HG02642 (cell line): ENCODE data around the gene DHRS7C.

Experiments
- ATAC-seq: cut with Tn5 transposase; IDR thresholded peaks from one replicate; pipeline ENCODE4 v1.9.1; 2021; ENCODE audit warnings: mild to moderate bottlenecking; ENCODE audit not compliant: unreplicated experiment, poor library complexity

Gene DHRS7C, protein sequence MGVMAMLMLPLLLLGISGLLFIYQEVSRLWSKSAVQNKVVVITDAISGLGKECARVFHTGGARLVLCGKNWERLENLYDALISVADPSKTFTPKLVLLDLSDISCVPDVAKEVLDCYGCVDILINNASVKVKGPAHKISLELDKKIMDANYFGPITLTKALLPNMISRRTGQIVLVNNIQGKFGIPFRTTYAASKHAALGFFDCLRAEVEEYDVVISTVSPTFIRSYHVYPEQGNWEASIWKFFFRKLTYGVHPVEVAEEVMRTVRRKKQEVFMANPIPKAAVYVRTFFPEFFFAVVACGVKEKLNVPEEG

DNA sequence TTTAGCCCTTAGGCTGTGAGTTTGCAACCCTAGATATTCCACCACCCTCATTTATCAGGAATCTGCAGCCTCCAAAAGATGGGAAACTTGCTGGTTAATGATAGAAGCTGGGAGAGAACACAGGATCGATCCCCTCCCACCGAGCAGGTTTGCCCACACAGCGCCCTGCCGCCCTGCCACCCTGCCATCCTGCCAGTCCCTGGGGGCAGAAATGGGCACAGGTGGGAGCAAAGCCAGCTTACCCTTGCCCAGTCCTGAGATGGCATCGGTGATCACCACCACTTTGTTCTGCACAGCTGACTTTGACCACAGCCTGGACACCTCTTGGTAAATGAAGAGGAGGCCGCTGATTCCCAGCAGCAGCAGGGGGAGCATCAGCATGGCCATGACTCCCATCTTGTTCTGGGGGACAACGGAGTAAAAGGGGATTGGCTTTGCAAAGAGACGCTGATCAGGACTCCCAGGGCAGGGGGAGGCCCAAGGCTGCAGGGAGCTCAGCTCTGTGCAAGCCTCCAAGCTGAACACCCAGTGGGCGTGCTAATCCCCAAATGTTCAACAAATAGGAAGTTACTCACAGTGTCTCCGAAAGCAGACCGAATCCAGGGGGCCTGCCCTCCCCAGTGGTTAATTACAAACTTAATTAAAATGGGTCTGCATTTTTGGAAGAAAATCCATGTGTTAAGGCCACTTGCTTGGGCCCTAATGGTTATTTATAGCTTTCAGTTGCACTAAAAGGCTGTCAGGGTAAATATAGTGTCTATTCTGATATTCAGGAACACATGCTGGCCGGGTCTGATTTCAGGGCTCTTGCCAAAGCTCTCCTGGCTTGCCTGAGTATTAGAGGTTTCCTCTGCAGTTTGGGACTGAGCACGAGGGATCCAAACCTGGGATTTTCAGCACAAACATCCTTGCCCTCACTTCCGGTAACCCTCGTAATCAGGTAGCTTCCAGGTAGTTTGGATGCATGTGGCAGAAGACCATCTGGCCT, at the start of gene DHRS7C:
DHRS7C (minus strand) TSS at position 704 of the 988 bp plus-strand sequence; CDS start at position 396, 308 bp downstream.
- ATAC-seq, result no peak

DNA sequence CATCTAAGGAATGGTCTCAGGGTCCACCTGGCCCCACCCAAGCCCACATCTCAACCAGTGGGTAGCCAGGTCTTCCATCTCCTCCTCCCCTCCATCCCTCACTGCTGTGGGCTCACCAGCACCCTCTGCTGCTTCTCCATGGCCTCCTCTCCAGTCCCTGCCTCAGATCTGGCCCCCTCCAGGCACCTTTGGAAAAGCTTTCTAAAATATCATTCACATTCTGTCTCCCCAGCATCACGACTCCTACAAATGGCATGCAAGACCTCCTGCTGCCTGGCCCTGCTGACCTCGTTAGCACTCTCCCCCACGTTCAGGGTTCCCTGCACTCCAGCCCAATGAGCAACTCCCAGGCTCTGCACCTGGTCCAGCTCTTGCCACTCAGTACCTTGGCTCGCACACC, 48.0 kb upstream of the DHRS7C start:
- no peak for ATAC-seq

DNA sequence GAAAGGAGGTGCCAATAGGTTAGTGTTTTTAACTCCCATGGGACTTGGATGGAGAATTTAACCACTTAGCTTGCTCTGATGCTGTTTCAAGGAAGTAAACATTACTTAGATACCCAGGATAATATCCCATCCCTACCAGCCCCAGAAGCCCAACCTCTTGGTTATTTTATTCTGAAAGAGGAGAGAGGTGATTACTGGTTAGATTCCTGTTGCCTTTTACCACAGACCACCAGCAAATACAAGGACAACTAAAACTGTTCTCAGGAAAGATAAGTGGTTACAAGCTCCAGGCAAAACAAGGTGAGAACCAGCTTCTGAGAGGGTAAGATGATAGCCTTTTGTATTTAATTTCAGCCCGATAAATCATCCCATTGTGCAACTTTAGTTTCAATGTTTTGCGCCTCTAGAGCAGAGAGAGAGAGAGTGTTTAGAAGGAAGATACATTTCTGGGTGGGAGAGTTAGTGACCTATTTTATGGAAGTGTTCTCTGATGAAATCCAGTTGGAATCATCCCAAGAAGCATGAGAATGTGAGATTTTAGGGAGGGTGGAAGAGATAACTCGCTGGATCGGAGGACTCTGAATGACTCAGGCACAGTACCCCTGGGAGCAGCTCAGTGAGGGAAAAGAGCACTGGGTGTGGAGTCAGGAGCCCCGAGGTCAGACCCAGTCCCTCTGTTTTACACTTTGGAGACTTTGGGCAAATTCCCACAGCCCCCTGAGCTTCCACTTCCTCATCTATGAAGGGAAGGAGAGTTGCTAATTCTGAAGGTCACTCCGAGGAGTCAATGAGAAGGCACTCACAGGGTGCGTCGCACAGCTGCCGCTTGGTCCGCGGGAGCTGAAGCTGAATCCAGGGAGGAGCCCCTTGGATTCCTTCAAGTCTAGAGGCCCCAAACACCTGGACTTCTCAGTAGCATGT, 46.4 kb upstream of the DHRS7C start:
- no peak for ATAC-seq

DNA sequence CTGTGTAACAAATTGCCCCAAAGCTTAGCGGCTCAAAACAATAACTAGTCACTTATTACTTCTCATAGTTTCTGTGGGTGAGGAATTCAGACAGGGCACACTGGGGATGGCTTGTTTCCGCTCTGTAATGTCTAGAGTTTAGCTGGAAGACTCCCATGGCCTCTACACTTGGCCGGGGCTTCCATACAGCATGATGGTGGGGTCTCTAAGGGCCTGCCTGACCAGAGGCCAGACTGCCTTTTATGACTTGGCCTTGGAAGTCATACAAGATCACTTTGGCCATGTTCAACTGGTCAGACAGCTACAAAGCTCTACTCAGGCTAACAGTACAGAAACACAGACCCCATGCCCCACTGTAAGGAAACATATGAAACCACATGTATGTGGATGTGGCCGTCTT, 42.5 kb upstream of the DHRS7C start:
- ATAC-seq, result no peak

DNA sequence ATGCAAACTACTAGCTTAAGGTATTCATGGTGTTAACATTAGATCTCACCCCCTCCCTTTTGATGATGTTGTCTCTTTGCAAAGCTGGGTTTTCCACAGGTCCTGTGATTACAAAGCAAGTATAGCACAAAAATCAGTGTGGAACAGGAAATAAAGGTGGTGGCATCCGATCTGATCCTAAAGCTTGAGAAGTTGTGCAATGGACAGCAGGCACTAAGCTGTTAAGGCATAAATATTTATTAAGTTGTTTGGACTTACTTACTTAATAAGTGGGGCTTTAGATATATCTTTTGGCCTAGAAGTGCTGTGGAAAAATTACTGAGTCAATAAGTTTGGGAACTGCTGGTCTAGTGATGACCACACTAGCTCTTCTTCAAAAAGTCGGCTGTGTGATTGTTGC, 39.3 kb upstream of the DHRS7C start:
- ATAC-seq, result no peak

DNA sequence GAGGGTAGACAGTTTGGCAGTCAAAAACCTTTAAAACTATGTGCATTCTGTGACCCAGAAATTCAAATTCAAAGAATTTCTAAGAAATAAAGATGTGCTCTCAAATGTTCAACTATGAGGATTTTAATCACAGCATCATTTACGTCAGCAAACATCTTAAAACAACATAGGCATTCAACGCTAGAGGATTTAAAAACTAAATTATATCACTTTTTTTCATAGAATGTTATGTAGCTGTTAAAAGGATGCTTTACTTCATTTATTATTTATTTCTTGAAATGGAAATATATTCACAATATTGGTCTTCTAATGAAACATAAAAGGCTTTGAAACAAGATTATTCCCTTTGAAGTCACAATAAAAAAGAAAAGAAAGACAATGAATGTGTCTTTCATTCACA, 38.0 kb upstream of the DHRS7C start:
- ATAC-seq, result no peak

DNA sequence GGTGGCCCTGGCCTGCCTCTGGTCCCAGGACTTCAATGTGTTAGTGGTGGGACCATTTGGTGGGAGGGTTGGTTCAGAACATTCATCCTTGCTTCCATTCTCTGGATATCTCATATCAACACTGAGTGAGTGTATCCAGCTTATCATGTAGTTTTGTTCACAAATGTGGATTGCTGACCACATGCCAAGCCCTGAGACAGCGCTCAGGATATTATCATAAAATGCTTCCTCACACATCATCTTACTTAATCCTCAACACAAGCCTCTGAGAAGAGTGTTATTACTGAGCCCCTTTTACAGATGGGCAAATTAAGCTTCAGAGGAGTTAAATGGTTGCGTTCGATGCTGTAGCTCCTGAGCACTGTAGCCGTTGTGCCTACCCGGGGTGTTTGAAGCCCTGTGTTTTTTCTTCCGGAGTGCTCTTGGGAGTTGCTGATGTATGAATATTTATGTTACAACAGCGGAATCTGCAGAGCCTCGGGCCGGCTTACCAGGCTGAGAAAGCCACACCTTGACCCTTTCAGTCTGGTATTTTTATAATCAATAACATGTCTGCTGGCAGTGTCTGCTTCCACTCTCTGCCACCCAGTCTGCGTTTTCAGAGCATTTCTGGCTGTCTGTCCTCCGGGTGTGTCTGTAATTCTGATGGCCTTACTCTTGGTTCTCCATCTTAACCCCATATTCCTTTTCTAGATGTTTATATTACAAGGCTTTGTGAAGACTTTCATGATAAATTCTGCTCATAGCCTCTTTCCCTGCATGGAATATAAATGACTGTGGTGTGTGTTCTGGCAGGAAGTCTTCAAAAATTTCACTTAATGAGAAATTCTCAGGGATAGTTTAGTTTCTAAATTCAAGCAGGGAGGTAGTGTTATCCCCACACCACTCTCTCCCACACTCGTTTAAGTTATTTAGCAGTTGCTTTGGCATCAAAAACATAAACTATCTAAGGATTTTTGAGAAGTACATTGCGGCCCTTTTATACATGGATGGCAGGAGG, 37.2 kb upstream of the DHRS7C start:
- no peak for ATAC-seq

DNA sequence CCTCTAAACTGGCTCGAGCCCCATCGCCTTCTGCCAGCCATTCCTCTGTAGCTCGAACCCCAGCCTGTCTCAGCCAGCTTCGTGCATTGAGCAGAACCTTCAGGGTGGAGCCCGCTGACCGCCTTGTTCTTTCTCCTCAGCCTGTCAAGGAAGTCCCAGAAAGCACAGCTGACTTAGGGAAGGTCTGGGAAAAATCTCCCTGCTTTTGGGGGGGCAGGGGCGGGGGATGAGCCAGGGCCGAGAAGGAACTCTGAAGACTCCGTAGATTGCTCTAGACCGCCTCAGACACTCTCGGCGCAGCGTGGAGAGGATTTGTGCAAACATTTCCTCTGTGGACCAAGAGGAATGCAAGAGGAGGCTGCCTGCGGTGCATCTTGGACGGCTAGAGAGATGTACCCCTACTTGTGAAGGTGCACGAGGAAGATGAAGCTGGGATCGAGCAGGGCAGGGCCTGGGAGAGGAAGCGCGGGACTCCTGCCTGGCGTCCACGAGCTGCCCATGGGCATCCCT, 34.3 kb upstream of the DHRS7C start, which contains the start of gene GLP2R:
GLP2R (plus strand) TSS at position 284 of the 510 bp plus-strand sequence; CDS start at position 424, 140 bp downstream.
- ATAC-seq, result no peak

DNA sequence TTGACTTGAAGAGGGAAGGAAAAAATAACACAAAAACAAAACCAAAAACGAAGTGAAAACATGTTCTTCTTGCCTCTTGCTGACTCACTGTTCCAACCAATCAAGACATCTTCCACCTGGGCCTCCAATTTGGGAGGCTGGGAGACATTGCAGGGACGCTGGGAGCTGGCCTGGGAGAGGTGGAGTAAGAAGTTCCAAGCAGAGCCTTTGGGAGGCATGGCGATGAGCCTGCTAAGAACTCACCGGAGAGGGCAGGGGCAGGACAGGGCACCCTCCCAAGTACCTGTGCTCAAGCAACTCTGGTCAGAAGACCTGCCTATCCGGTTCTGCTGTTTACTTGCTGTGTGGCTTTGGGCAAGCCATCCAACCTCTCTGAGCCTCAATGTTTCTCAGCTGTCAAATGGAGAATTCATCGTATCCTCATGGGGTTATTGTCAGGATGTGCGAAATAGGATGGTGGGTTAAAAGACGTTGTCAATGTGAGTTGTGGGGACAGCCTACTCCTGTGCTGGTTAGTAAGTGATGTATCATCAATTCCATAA, 33.5 kb upstream of the DHRS7C start:
- ATAC-seq, result no peak

DNA sequence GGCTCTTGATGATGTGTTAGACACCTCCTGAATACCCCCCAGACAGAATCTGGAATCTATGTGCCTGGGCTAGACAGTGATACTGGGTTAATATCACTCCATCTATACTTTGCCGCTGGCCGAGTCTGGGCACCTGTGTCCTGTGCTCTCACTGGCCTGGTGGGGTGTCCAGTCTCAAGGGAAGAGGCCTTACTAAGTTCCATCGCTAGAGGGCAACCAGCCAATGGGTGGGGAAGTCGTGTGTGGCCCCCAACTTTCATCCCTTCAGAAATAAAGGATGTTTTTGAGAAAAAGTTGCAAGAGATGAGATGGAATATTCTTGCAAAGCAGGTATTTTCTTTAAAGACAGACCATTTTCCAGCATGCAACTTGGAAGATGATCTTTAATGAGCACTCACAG, 32.7 kb upstream of the DHRS7C start:
- ATAC-seq, result no peak

DNA sequence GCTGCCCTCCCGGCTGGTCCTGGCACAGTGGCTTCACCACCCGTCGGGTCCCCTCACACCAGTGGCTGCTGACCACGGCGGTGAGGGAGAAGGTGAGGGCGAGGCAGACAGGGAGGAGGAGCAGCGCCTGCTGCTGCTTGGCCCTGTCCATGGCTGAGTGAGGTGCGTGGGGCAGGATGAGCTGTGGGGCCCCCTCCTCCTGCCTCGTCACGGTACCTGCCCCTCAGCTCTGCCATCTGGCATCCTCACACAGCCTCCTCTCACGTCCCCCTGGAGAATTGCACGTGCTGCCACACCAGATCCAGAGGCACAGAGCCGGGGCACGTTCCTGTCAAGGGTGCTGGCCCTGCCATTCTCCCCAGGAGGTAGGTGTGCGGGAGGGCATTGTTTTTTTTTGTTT, 30.5 kb upstream of the DHRS7C start, which contains the start of gene GSG1L2:
GSG1L2 (minus strand) TSS at position 159 of the 400 bp plus-strand sequence; CDS start at position 151, 8 bp downstream.
- no peak for ATAC-seq

DNA sequence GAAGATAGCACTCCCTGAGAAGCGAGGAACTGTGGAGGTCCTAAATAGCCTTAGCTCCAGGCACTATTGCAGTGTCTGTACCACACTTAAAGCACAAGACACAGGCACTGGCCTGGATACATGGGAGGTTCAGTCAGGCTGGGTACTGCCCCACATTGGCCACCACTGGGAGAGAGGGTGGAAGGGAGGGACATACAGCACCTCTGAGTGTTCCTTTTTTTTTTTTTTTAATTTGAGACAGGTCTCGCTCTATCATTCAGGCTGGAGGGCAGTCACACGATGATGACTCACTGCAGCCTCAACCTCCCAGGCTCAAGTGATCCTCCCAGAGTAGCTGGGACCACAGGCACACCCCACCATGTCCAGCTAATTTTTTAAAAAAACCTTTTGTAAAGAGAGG, 29.1 kb upstream of the DHRS7C start:
- no peak for ATAC-seq

DNA sequence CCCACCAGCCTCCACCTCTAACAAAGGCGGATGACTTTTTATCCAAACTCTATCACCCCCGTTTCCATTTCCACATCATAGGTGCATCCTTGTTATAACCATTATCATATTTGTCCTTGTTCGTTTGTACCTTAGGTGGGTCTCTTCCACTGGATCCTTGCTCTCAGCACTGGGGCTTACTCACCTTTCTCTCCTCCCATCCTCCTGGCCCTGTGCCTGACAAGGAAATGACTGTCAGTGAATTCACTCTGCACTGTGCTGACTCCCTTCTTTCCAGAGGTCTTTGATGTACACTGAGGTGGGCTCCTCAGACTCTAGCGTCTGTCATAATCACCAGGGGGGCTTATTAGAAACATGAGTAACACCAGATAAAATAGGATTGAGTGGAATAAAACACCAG, 27.4 kb upstream of the DHRS7C start:
- no peak for ATAC-seq

DNA sequence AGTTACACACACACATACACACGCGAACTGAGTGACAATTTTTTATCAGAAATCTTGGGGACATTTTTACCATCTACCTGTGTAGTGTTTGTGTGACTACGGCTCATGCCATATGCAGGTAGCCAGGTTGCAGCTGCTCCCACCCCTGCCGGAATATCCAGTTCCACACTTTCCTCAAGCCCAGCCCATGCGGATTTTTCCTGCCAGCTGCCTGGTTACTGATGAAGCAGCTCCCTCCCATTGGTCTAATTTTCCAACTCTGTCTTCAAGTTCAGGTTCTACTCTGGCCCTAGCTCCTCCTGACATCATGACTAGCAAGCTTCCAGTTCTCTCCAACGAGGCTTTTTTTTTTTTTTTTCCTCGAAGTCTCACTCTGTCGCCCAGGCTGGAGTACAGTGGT, 25.7 kb upstream of the DHRS7C start:
- ATAC-seq, result no peak

DNA sequence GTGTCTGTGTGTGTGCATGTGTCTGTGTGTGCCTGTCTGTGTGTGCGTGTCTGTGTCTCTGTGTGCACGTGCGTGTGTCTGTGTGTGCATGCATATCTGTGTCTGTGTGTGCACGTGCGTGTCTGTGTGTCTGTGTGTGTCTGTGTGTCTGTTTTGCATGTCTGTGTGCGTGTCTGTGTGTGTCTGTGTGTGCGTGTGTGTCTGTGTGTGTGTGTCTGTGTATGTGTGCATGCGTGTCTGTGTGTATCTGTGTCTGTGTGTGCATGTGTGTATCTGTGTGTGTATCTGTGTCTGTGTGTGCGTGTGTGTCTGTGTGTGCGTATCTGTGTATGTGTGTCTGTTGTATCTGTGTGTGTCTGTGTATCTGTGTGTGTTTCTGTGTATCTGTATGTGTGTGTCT, 25.1 kb upstream of the DHRS7C start:
- ATAC-seq, result no peak

DNA sequence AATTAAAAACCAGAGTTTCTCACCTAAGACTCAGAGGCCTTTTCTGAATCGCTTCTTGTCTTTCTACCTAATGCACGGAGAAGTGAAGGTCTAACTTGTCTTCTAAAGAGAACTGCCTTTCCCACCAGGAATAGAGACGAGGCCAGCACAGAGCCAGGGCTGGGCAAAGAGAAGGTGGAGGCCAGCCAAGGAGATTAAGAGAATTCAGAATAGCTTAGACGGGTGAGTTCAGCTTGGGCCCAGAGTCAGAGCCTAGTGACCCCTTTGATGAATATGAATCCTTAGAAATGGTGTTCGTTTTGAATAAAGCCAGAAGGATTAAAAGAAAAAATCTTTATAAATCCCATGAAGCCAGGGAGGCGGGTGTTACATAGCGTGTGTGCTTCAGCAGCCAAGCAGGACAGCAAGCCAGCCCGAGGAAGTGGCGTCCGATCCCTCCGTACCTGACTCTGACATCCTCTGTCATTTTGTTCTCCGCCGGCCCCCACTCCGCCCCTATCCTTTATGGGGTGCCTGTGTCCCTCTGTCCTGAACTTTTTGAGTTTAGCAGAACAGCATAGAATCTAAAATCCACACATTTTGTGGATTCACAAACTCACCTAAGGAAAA, 23.0 kb upstream of the DHRS7C start:
- ATAC-seq, result no peak

DNA sequence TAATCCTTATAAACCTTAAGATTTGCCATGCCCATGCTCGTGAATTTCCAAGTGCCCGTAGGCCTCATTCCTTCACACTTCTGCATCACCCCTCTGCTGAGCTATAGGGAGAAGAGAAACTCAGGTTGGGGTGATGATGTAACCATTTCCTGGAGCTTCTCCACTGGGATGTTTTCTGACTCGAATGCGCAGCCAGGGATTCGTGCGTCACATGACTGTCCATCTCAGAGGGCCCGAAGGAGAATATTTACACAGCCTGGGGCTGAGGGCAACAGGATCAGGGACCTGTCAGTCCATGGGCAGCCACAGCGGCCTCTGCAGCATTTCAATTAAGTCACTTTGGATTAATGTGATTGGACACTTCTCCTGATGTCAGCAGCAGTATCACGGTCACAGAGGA, 21.8 kb upstream of the DHRS7C start:
- ATAC-seq, result no peak

DNA sequence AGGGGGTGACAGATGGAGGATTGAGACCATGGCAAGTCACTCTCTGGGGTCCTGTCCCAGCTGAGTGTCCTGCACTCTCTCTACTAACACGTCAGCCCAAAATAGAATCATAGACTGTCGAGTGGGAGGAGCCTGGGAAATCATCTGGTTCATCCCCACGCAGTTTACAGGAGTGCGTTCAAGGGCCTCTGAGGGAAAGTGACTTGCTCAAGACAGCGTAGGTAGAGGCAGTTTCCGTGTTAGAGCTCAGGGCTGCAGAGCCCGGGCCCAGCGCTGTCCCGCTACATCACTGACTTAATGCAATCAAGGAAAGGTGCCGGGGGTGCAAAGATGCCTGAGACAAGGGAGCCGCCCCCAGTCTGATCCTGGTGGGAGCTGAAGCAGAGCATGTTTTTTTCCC, 20.1 kb upstream of the DHRS7C start:
- no peak for ATAC-seq
